HEK293T (cell line): ENCODE measurements around the gene MYBPH.

ENCODE experiments used
- CTCF ChIA-PET: fragments of 350-600 bp; formaldehyde crosslinking; extraction: SDS; loops from one replicate; lab custom pipeline; 2021; ENCODE audit warnings: antibody characterized with exemption, inconsistent platforms; lab: Yijun Ruan, JAX
- POLR2A ChIA-PET: fragments of 350-600 bp; formaldehyde crosslinking; extraction: SDS; loops from one replicate; lab custom pipeline; 2020; ENCODE audit warnings: antibody characterized with exemption, inconsistent platforms; lab: Yijun Ruan, JAX
- DNase-seq: peaks from one replicate; pipeline ENCODE4 v3.0.0; 2012; ENCODE audit warnings: mixed read lengths; ENCODE audit errors: extremely low spot score
- ARNT ChIP-seq: fragments of 450-650 bp; IDR thresholded peaks from 2 replicates; pipeline ENCODE4 v1.6.1; 2017; ENCODE audit warnings: mild to moderate bottlenecking
- BHLHE40 ChIP-seq: fragments of 450-650 bp; IDR thresholded peaks from 2 replicates; pipeline ENCODE4 v1.6.1; 2016; ENCODE audit warnings: mild to moderate bottlenecking, moderate library complexity, borderline replicate concordance
- CTBP1 ChIP-seq: fragments of 450-650 bp; IDR thresholded peaks from 2 replicates; pipeline ENCODE4 v1.6.1; 2016; ENCODE audit warnings: borderline replicate concordance
- ELF4 ChIP-seq: fragments of 450-650 bp; IDR thresholded peaks from 2 replicates; pipeline ENCODE4 v1.6.1; 2017; ENCODE audit warnings: antibody characterized with exemption
- FOXA1 ChIP-seq: fragments of 450-650 bp; IDR thresholded peaks from 2 replicates; pipeline ENCODE4 v1.6.1; 2016; ENCODE audit warnings: mild to moderate bottlenecking
- FOXK2 ChIP-seq: fragments of 450-650 bp; IDR thresholded peaks from 2 replicates; pipeline ENCODE4 v1.6.1; 2016; ENCODE audit warnings: mild to moderate bottlenecking
- FOXM1 ChIP-seq: fragments of 450-650 bp; IDR thresholded peaks from 2 replicates; pipeline ENCODE4 v1.6.1; 2017; ENCODE audit warnings: mild to moderate bottlenecking, borderline replicate concordance
- HDGF ChIP-seq: fragments of 450-650 bp; IDR thresholded peaks from 2 replicates; pipeline ENCODE4 v1.6.1; 2017; ENCODE audit warnings: antibody characterized with exemption, borderline replicate concordance
- L3MBTL2 ChIP-seq: fragments of 450-650 bp; conservative IDR thresholded peaks from 2 replicates; pipeline ENCODE4 v1.6.1; 2016; ENCODE audit warnings: mild to moderate bottlenecking
- LEF1 ChIP-seq: fragments of 450-650 bp; IDR thresholded peaks from 2 replicates; pipeline ENCODE4 v1.6.1; 2017; ENCODE audit warnings: mild to moderate bottlenecking, borderline replicate concordance
- NFRKB ChIP-seq: fragments of 450-650 bp; IDR thresholded peaks from 2 replicates; pipeline ENCODE4 v1.6.1; 2016; ENCODE audit warnings: mild to moderate bottlenecking, moderate library complexity
- PKNOX1 ChIP-seq: fragments of 450-650 bp; IDR thresholded peaks from 2 replicates; pipeline ENCODE4 v1.6.1; 2016
- SP1 ChIP-seq: fragments of 450-650 bp; IDR thresholded peaks from 2 replicates; pipeline ENCODE4 v1.6.1; 2017
- SUZ12 ChIP-seq: fragments of 450-650 bp; IDR thresholded peaks from 2 replicates; pipeline ENCODE4 v1.6.1; 2016; ENCODE audit warnings: mild to moderate bottlenecking
- TARDBP ChIP-seq: fragments of 450-650 bp; IDR thresholded peaks from 2 replicates; pipeline ENCODE4 v1.6.1; 2016
- ZNF384 ChIP-seq: fragments of 450-650 bp; IDR thresholded peaks from 2 replicates; pipeline ENCODE4 v1.6.1; 2016

Gene MYBPH

DNA sequence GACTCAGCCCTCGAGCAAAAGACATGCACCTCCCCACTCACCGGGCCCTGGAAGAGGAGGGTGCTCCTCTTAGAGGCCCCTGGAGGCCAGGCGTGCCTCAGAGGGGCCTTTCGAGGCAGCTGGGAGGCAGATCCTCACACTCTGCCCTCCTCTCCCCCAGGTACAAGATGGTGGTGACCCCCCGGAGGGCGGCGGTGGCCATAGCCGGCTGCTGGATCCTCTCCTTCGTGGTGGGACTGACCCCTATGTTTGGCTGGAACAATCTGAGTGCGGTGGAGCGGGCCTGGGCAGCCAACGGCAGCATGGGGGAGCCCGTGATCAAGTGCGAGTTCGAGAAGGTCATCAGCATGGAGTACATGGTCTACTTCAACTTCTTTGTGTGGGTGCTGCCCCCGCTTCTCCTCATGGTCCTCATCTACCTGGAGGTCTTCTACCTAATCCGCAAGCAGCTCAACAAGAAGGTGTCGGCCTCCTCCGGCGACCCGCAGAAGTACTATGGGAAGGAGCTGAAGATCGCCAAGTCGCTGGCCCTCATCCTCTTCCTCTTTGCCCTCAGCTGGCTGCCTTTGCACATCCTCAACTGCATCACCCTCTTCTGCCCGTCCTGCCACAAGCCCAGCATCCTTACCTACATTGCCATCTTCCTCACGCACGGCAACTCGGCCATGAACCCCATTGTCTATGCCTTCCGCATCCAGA, 10.4 kb downstream of the MYBPH start:
- DNase-seq, result no peak
- no peak for TF ChIP-seq SUZ12
- CTCF ChIA-PET, result no interaction called here
- POLR2A ChIA-PET, result no interaction called here

DNA sequence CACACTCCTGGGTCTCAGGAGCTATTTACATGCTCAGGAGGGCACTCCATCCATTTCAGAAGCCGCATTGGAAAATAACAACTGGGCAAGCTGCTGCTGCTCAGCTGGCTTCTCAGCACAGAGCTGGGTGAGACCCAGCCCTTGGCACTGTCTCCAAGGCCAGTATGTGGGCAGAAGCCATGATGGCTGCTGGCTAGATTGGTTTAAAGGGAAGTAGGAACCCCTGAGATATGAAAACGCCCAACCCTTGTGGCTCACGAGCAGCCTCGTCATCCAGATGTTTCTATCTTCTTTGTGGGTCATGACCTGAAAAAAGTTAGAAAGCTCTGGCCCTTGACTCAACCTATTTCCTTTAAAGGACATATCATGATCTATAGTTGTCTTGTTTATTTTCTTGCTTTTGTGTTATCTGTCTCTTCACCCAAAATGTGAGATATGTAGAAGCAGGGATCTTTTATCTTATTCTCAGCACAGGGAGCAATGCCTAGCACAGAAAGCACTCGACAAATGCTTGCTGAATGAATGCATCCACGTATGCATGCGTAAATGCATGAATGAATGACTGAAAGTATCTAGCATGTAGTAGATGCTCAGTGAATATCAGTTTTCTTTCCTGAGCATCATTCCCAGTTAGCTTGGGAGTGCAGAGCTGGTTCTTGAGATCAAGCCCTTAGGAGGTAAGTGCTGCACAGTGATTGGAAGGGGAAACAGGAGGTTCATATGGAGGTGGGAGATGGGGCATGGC, 11.6 kb downstream of the MYBPH start:
- CTCF ChIA-PET, result interaction anchor here (0.6 kb wide), 1 partner anchor 536 kb away, joined by 4 read pairs; no protein-coding TSS in a partner anchor
- DNase-seq, result no peak
- TF ChIP-seq FOXM1 (no peak), LEF1 (no peak), ARNT (no peak), NFRKB (no peak), CTBP1 (no peak), PKNOX1 (no peak), L3MBTL2 (no peak), FOXK2 (no peak), TARDBP (no peak), ELF4 (no peak), SP1 (no peak), HDGF (no peak), BHLHE40 (no peak), ZNF384 (no peak)
- POLR2A ChIA-PET, result no interaction called here

- DNase-seq, result no peak
- no peak for TF ChIP-seq FOXK2
- no peak for TF ChIP-seq SUZ12
- TF ChIP-seq FOXM1, result no peak
- no peak for TF ChIP-seq SP1
- no peak for TF ChIP-seq NFRKB
- TF ChIP-seq TARDBP, result no peak
- TF ChIP-seq BHLHE40, result no peak
- TF ChIP-seq PKNOX1, result no peak
- TF ChIP-seq ARNT, result no peak
- no peak for TF ChIP-seq ZNF384
- TF ChIP-seq ELF4, result no peak
- no peak for TF ChIP-seq L3MBTL2
- TF ChIP-seq HDGF, result no peak
- ChIA-PET POLR2A (no interaction called here), CTCF (interaction anchor here (1.8 kb wide), 1 partner anchor 10 kb away, joined by 8 read pairs; no protein-coding TSS in a partner anchor)
Observed at GRCh38 chr1:203162403-203162802, 13.2 kb downstream of the MYBPH start.

- POLR2A ChIA-PET, result no interaction called here
- CTCF ChIA-PET, result interaction anchor here (1.8 kb wide), 1 partner anchor 11 kb away, joined by 8 read pairs; no protein-coding TSS in a partner anchor
- no peak for DNase-seq
- TF ChIP-seq BHLHE40 (no peak), TARDBP (no peak), ARNT (no peak), L3MBTL2 (no peak), FOXM1 (no peak), ZNF384 (no peak), ELF4 (no peak), SUZ12 (no peak), HDGF (no peak)
Observed at GRCh38 chr1:203161703-203162102, 13.9 kb downstream of the MYBPH start.

DNA sequence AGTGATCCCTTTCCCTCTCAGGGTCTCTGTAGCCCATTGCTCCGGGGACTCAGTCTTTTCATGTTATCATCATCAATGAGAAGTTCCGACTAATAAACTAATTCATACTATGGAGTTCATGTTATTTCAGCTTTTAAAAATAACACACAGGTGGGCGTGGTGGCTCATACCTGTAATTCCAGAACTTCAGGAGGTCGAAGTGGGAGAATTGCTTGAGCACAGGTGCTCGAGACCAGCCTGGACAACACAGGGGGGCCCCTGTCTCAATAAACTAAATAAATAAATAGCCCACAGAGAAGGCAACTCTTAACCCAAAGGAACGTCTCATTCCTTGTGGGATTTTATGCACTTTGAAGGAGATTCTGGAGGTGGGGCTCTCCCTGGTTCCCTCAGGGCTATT, 14.5 kb downstream of the MYBPH start:
- TF ChIP-seq TARDBP (no peak), L3MBTL2 (no peak), LEF1 (no peak), FOXM1 (no peak), BHLHE40 (no peak), HDGF (no peak)
- no peak for DNase-seq
- POLR2A ChIA-PET, result no interaction called here
- CTCF ChIA-PET, result interaction anchor here (1.0 to 1.8 kb wide), 2 partner anchors 11 to 122 kb away, joined by 3 to 8 read pairs; no protein-coding TSS in a partner anchor

DNA sequence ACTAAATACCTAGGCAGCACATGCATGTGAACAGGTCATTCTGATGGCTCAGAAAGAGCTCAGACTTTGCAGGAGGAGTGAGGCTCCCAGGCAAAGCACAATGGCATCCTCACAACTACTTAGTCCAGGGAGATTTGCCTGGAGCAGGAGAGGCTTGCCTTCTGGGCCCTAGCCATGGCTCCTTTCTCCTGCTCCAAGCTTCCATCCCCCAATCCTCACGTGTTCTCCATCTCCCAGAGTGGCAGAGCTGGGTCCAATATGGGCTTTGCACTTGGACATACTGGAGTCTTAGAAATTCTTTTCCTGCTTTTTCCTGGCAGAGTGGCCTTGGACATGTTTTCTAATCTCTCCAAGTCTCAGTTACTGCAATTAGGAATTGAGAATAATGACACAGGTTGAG, 15.8 kb downstream of the MYBPH start:
- ChIA-PET CTCF (interaction anchor here (2.2 kb wide), 1 partner anchor 12 kb away, joined by 6 read pairs; no protein-coding TSS in a partner anchor), POLR2A (no interaction called here)
- TF ChIP-seq HDGF (no peak), PKNOX1 (no peak), TARDBP (no peak), CTBP1 (no peak), FOXM1 (no peak), FOXK2 (no peak), ELF4 (no peak), NFRKB (no peak), FOXA1 (no peak)
- DNase-seq, result no peak
